GM13977 (cell line): ENCODE data around the gene KDM4B.

Experiments
- DNase-seq: peaks from one replicate; pipeline ENCODE4 v3.0.0; 2012; ENCODE audit warnings: low spot score
- CTCF ChIP-seq: IDR thresholded peaks from 2 replicates; pipeline ENCODE4 v1.5.1; 2012; ENCODE audit warnings: mild to moderate bottlenecking, control low read depth; ENCODE audit not compliant: insufficient read depth; ENCODE audit errors: extremely low read depth, missing control alignments
- in situ Hi-C: fragments of 300-500 bp; cut with MboI; formaldehyde crosslinking; loops from one replicate; pipeline ENCODE4 v1.12.0; 2022; ENCODE audit warnings: low sequenced_read_pairs, low pct_unique_long_range_greater_than_20kb, mixed read lengths, inconsistent platforms; ENCODE audit not compliant: unreplicated experiment

KDM4B gene

GRCh38 chr19:5086725-5087439, 118.0 kb downstream of the KDM4B start:
- no peak for TF ChIP-seq CTCF
- no peak for DNase-seq
- in situ Hi-C loops: no loop called here

- in situ Hi-C loops: no loop called here
- no peak for DNase-seq
Measured at GRCh38 chr19:5089283-5089682, 120.4 kb downstream of the KDM4B start.

GRCh38 chr19:5090465-5091017, 121.6 kb downstream of the KDM4B start:
- DNase-seq: no peak
- in situ Hi-C loops: no loop called here
- TF ChIP-seq CTCF: no peak

More at GRCh38 chr19:5089283-5089682, 120.4 kb downstream of the KDM4B start:
- TF ChIP-seq CTCF: no peak

- in situ Hi-C loops: no loop called here
- no peak for DNase-seq
- no peak for TF ChIP-seq CTCF
Measured at GRCh38 chr19:5091018-5091683, 122.2 kb downstream of the KDM4B start.

GRCh38 chr19:5091684-5092480, 123.0 kb downstream of the KDM4B start:
- TF ChIP-seq CTCF: no peak
- in situ Hi-C loops: no loop called here
- DNase-seq: no peak

- in situ Hi-C loops: no loop called here
- DNase-seq: no peak
Measured at GRCh38 chr19:5092481-5092843, 123.5 kb downstream of the KDM4B start.

More at GRCh38 chr19:5092481-5092843, 123.5 kb downstream of the KDM4B start:
- no peak for TF ChIP-seq CTCF
